WI38 (cell line): ENCODE data around the gene ARL4A.

ENCODE experiments used
- H3K4me3 ChIP-seq: 2 replicates; pipeline ENCODE4 v1.5.1; 2011; ENCODE audit warnings: low read depth, mild to moderate bottlenecking, control low read depth, low read length
- TF ChIP-seq, protein P1 (sequence below): IDR thresholded peaks from 2 replicates; pipeline ENCODE4 v1.5.1; 2012; ENCODE audit warnings: low read depth, mild to moderate bottlenecking, control low read depth, low read length

ARL4A gene, protein sequence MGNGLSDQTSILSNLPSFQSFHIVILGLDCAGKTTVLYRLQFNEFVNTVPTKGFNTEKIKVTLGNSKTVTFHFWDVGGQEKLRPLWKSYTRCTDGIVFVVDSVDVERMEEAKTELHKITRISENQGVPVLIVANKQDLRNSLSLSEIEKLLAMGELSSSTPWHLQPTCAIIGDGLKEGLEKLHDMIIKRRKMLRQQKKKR

DNA sequence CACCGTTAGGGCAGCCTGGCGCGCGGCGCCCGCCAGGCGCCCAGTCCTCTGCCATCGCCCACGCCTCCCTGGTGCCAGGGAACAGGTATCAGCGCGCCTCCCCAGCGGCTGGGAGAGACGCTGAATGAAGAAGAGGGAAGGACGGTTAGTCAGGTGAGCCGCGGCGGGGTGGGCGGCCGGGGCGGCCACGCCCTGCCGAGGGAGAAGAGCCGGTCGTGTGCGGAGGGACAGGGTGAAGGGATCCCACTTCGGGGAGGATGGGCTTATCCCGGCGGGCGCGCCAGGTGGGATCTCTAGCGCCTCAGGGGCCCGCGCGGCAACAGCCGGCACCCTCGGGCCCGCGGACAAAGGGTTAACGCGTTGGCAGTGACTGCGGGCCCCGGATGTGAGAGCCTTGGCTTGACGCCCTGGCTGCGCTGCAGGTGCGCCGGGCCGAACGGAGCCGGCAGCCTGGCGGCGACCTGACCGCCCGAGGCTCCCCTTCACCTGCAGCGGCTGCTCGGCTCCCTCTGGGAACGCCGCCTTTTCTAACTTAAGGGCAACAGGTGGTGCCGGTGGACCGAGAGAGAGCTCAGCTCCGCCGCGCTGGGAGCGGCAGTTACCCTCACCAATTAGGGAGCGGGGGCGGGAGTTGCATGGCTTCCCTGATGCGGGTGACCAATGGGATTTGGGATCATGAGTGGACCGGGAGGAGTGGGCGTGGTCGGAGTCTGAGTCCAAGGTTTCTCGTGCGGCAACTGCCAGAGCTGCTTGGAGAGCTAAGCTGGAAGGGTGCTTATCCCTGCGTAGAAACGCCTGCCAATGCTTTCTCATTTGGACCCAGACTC is at the start of gene ARL4A:
Gene ARL4A, plus strand, starts transcription at position 743 of the 827 bp plus-strand sequence. CDS start 622 bp downstream, outside the sequence.
- H3K4me3 ChIP-seq, result peak within 1 kb of the TSS; percentile 93
- TF ChIP-seq, protein P1, sequence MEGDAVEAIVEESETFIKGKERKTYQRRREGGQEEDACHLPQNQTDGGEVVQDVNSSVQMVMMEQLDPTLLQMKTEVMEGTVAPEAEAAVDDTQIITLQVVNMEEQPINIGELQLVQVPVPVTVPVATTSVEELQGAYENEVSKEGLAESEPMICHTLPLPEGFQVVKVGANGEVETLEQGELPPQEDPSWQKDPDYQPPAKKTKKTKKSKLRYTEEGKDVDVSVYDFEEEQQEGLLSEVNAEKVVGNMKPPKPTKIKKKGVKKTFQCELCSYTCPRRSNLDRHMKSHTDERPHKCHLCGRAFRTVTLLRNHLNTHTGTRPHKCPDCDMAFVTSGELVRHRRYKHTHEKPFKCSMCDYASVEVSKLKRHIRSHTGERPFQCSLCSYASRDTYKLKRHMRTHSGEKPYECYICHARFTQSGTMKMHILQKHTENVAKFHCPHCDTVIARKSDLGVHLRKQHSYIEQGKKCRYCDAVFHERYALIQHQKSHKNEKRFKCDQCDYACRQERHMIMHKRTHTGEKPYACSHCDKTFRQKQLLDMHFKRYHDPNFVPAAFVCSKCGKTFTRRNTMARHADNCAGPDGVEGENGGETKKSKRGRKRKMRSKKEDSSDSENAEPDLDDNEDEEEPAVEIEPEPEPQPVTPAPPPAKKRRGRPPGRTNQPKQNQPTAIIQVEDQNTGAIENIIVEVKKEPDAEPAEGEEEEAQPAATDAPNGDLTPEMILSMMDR, result no peak

DNA sequence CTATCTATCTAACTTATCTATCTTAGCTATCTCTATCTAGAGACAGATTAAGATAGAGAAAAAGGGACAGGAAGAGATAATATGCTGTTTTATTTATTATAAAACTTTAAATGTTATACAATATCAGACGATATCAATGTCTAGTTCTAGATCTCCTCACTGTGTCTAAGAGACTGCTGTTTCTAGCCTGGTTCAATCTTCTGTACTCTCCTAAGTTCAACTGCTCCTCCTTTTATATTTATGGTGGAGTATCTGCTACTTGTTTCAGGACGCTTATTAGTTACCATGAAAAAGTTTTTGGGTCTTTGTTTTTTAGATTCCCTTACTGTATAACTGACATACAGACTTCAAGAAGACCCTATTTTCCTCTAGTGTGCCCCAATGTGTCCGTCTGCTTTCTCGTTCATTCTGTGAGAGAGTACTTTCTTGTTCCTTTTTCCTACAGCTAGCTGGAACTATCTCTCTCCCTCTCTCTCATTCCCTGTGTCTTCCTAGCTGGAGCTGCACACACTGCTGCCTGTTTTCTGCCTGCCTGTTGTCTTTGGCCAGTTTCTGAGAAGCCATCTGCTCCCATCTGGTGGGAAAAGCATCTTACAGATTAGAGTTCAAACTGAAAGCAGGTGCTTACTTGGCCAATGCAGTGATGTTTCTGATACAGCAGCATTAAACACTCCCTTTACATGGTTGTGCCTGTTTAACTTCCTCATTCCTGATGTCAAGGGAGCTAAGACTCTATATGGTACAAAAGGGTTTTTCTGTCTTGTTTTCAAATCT is 49.4 kb upstream of the ARL4A start:
- TF ChIP-seq, protein P1, result no peak
- H3K4me3 ChIP-seq, result peak overlapping the region; percentile 30

DNA sequence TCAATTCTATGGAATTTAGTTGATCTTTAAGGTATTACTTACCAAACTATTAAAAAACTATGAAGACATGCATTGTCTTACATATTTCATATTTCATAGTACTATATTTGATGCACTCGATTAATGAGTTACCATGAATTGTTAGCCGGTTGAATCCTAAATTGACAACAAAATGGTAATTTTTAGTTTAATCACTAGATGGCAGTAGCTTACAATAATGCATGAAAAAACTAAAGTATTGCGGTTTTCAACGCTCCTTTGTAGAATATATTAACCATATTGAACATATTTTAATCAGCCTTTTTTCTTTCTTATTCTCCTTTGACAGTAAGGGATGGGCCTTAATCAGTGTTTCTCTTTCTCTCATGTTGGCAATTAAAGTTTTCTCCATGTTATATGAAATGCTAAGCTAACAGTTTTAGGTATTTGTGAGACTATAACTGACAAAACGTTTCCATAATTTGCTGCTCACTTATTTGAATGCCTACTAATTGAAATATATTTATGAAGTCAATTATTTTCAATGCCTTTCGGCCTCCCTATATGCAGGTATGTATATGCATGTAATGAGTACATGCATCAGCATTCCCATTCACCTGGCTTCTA is 48.5 kb upstream of the ARL4A start:
- no peak overlapping the region for H3K4me3 ChIP-seq
- TF ChIP-seq, protein P1, result no peak; the same call in 1 of the 2 replicates

DNA sequence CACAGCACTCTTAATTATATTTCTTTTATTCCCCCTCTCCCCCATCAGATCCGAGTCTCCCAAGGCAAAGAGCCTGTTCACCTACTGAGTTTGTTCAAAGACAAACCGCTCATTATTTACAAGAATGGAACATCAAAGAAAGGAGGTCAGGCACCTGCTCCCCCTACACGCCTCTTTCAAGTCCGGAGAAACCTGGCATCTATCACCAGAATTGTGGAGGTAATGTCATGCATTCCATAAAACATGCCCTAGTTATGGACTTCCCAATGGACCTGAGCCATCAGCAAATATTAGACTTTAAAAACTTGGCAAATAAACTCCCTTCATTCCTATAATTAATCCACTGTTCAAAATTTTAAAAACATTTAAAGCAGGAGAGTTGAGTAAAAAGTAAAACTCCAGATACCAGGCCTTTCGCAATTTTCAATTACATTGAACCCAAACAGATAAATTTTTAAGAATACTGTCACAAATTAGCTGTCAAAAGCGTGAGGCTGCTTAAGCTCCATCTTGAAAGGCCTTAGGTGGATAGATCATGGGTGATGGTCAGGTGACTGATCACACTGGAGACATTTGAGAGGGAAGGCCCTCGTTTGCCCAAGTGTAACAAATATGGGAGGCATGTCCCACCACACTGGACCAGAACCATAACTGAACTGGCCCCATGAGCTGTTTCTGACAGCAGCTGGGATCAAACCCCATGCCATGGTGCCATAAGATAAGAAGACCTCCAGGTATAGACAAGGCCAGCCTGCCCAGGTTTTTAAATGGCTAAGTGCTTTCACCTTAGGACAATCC is 46.9 kb upstream of the ARL4A start:
- H3K4me3 ChIP-seq, result no peak overlapping the region

DNA sequence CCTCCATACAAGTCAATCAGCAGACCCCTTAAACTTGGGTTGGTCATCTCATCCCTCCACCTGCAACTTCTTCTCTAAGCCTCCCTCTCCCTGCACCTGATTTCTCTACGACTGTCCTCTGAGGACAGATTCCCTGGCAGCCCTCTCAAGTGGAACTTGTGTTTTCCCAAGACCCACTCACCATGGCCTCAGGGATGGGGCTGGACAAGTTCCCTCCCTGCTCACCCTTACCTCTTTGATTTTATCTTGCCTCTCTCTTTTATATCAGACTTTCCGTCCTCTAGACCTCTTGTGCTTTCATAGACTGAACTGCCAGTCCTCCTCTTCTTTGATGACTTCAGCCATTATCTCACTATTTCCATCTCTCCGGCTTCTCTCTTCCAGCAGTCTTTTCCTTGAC is 46.2 kb upstream of the ARL4A start:
- no peak overlapping the region for H3K4me3 ChIP-seq
- TF ChIP-seq, protein P1, result no peak

More for the DNA sequence above, 46.9 kb upstream of the ARL4A start:
- TF ChIP-seq, protein P1, result no peak

DNA sequence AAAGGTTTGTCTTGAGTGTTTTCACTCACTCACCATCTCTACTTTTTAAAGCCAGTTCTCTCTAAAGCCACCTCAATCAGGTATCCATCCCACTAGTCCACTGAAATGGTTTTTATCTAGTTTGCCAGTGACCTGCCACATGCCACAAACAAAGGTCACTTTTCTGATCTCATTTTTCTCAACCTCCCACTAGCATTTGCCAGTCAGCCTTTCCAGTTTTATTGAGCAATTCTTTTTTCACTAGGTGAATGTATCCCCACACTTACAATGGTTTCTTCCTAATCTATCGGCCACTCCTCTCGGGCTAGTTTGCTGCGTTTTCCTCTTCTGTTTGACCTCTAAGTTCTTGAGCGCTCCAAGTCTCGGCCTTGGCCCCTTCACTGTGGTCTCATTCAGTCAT is 44.9 kb upstream of the ARL4A start:
- TF ChIP-seq, protein P1, result no peak

More for the DNA sequence above, 44.9 kb upstream of the ARL4A start:
- H3K4me3 ChIP-seq, result no peak overlapping the region
